ENCODE measurements around the gene PRCP. TPM values are rescaled to one million over a fixed set of nuclear protein-coding genes. Genes with fewer than 3 reads are reported as not detected.

The PRCP gene
- total RNA-seq, 1 experiment from 2014 or later, result 22.7 TPM

DNA sequence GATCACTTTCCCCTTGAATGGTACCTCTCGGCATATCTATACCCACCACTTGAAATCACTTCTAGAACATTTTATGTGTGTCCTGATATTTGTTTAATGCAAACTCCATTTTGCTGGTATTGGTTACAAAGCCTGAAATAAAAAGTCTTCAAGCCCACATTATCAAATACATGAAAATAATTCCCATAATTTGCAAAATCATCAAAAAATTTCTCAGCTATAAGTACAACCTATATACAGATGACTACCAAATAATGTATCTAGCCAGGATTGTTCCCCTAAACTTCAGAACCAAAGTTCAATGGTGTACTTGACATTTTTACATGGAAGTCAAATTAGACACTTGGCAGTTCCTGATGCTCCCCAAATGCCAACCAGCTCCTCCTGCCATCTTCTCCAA is 71.8 kb downstream of the PRCP start:
- TF ChIP-seq, protein P1, sequence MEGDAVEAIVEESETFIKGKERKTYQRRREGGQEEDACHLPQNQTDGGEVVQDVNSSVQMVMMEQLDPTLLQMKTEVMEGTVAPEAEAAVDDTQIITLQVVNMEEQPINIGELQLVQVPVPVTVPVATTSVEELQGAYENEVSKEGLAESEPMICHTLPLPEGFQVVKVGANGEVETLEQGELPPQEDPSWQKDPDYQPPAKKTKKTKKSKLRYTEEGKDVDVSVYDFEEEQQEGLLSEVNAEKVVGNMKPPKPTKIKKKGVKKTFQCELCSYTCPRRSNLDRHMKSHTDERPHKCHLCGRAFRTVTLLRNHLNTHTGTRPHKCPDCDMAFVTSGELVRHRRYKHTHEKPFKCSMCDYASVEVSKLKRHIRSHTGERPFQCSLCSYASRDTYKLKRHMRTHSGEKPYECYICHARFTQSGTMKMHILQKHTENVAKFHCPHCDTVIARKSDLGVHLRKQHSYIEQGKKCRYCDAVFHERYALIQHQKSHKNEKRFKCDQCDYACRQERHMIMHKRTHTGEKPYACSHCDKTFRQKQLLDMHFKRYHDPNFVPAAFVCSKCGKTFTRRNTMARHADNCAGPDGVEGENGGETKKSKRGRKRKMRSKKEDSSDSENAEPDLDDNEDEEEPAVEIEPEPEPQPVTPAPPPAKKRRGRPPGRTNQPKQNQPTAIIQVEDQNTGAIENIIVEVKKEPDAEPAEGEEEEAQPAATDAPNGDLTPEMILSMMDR (IDR thresholded peaks at IDR 0.05; ENCODE audit: unreplicated experiment), result no peak
- Mint-ChIP-seq H3K36me3 (ENCODE audit: insufficient read depth, unreplicated experiment) (no peaks in the 10 kb centered on the region), H3K4me3 (ENCODE audit: low read depth, unreplicated experiment) (no peak overlapping the region), H3K4me1 (ENCODE audit: low read depth, unreplicated experiment) (no peaks in the 10 kb centered on the region), H3K27me3 (ENCODE audit: unreplicated experiment) (no peaks in the 10 kb centered on the region), H3K9me3 (ENCODE audit: low read depth, unreplicated experiment) (no peaks in the 10 kb centered on the region), H3K27ac (ENCODE audit: unreplicated experiment) (no peak overlapping the region)
- intact Hi-C loops (cut with micrococcal nuclease; ENCODE audit: unreplicated experiment), result no loop called here
- CTCF ChIA-PET, result no interaction called here
- DNase-seq, result no peak
- BruUV-seq (replicated peaks), result no TSS peak

DNA sequence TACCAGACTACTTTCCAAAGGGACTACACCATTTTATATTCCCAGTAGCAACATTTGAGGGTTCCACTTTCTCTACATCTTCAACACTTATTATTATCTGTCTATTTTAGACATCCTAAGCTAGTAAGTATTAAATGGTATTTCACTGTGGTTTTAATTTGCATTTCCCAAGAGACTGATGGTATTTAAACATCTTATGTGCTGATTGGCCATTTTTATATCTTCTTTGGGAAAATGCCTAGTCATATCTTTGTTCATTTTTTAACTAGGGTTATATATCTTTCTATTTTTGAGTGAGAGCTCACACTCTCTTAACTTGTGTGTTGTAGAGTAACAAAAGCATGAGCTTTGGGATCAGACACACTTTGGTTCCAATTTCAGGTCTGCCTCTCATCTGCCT is 73.7 kb downstream of the PRCP start:
- no peak overlapping the region for H3K4me3 Mint-ChIP-seq (ENCODE audit: low read depth, unreplicated experiment)
- H3K9me3 Mint-ChIP-seq (ENCODE audit: low read depth, unreplicated experiment), result no peaks in the 10 kb centered on the region
- DNase-seq, result no peak
- no peaks in the 10 kb centered on the region for H3K27me3 Mint-ChIP-seq (ENCODE audit: unreplicated experiment)
- BruUV-seq (replicated peaks), result no TSS peak
- TF ChIP-seq, protein P1 (IDR thresholded peaks at IDR 0.05; ENCODE audit: unreplicated experiment), result no peak
- no peaks in the 10 kb centered on the region for H3K36me3 Mint-ChIP-seq (ENCODE audit: insufficient read depth, unreplicated experiment)
- no peak overlapping the region for H3K27ac Mint-ChIP-seq (ENCODE audit: unreplicated experiment)
- intact Hi-C loops (cut with micrococcal nuclease; ENCODE audit: unreplicated experiment), result no loop called here
- CTCF ChIA-PET, result no interaction called here
- H3K4me1 Mint-ChIP-seq (ENCODE audit: low read depth, unreplicated experiment), result no peaks in the 10 kb centered on the region

DNA sequence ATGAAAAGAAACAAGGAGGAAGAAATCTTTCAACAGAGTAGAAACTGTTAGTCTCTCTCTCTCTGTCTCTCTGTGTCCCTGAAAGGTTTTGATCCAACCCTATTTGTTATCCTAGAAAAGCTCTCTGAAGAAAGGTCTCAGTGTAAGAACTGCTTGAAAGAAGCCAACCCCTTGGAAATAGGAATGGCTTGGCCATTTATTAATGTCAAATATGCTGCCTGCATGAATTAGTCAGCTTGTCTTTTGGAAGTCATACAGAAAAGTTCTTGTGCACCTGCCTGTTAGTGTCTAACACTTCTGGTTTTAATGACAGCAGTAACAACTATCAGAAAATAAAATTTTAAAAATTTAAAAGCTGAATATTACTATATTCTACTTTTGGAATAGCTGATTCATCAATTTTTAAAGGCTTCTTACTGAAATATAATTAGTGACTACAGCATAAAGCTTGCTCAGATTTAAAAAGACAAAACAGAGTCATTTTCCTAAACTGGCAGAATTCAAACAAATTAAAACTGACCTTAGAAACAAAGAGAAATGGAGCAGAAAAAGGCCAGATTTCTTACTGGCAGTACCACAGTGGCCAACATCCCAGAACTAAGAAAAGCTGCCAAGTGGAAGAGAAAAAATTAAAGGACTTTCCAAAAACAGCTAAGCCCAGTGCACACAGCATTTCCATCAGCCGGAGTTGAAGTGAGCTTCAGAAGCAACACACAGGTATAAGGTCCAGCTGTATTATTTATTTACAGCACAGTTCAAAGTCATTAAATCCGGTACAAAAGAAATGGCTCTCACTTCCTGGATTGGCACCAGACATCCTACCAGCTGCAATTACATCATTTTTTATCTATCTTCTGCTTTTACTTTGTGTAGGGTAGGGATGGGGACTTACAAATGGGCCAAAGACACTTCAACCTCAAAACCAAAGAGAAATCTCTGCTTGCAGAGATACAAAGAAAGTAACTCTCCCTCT is 76.3 kb downstream of the PRCP start:
- intact Hi-C loops (cut with micrococcal nuclease; ENCODE audit: unreplicated experiment), result no loop called here
- TF ChIP-seq, protein P1 (IDR thresholded peaks at IDR 0.05; ENCODE audit: unreplicated experiment), result no peak
- BruUV-seq (replicated peaks), result no TSS peak
- Mint-ChIP-seq H3K4me3 (ENCODE audit: low read depth, unreplicated experiment) (no peak overlapping the region), H3K27me3 (ENCODE audit: unreplicated experiment) (no peaks in the 10 kb centered on the region), H3K4me1 (ENCODE audit: low read depth, unreplicated experiment) (no peaks in the 10 kb centered on the region), H3K36me3 (ENCODE audit: insufficient read depth, unreplicated experiment) (no peaks in the 10 kb centered on the region), H3K9me3 (ENCODE audit: low read depth, unreplicated experiment) (no peaks in the 10 kb centered on the region), H3K27ac (ENCODE audit: unreplicated experiment) (no peak overlapping the region)
- CTCF ChIA-PET, result no interaction called here
- no peak for DNase-seq

DNA sequence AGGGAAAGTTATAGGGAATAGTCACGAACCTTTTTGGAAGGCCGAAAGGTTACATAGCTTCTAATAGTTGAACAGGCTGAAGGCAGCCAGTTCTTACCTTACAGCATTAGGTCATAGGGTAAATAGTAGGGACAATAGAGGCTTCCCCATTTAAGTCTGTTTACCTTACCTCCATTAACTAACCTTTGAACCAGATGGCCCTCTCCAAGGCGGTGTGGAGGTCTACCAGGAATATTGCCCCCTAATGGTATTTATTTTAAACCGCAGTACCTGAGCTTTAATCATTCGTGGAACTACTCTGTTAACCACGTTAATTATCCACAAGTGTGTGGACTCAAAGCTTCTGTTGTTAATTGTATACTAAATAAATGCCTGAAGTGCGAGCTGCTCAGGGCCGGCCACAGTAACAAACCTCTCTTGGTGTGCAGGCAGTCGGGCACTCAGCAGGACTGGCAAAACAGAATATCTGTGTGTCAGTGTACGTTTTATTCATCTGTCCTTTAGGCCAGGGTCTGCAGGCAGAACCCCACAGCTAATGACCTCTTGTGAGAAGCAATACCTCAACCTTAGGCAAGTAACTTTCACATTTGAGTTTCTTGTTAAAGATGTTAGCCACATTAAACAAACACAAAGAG is 81.7 kb downstream of the PRCP start:
- Mint-ChIP-seq H3K27ac (ENCODE audit: unreplicated experiment) (no peak overlapping the region), H3K4me3 (ENCODE audit: low read depth, unreplicated experiment) (no peak overlapping the region), H3K9me3 (ENCODE audit: low read depth, unreplicated experiment) (no peaks in the 10 kb centered on the region), H3K4me1 (ENCODE audit: low read depth, unreplicated experiment) (no peaks in the 10 kb centered on the region), H3K36me3 (ENCODE audit: insufficient read depth, unreplicated experiment) (no peaks in the 10 kb centered on the region), H3K27me3 (ENCODE audit: unreplicated experiment) (peaks cover under 1% of the 10 kb centered on the region)
- intact Hi-C loops (cut with micrococcal nuclease; ENCODE audit: unreplicated experiment), result no loop called here
- TF ChIP-seq, protein P1 (IDR thresholded peaks at IDR 0.05; ENCODE audit: unreplicated experiment), result no peak
- CTCF ChIA-PET, result interaction anchor here (0.7 kb wide), 1 partner anchor 42 kb away, joined by 4 read pairs; no protein-coding TSS in a partner anchor
- no TSS peak for BruUV-seq (replicated peaks)
- DNase-seq, result no peak
